Femur (tissue), 1 donor: Measurements from ENCODE around the gene CLEC7A.

Experiments used
- DNase-seq: peaks from one replicate; pipeline ENCODE4 v3.0.0-alpha.2; 2017

The CLEC7A gene

GRCh38 chr12:10130042-10130441 lies at the start of gene CLEC7A:
CLEC7A (minus strand) TSS chr12:10130199; CDS start chr12:10130082, 117 bp downstream.
- no peak for DNase-seq

GRCh38 chr12:10179776-10180181 lies 49.8 kb upstream of the CLEC7A start:
- no peak for DNase-seq

GRCh38 chr12:10178821-10179220 lies 48.8 kb upstream of the CLEC7A start, which contains the start of gene TMEM52B:
TMEM52B (plus strand) TSS chr12:10179032; CDS start chr12:10179575, 543 bp downstream.
- no peak for DNase-seq

GRCh38 chr12:10175846-10176636 lies 46.0 kb upstream of the CLEC7A start:
- no peak for DNase-seq

DNA sequence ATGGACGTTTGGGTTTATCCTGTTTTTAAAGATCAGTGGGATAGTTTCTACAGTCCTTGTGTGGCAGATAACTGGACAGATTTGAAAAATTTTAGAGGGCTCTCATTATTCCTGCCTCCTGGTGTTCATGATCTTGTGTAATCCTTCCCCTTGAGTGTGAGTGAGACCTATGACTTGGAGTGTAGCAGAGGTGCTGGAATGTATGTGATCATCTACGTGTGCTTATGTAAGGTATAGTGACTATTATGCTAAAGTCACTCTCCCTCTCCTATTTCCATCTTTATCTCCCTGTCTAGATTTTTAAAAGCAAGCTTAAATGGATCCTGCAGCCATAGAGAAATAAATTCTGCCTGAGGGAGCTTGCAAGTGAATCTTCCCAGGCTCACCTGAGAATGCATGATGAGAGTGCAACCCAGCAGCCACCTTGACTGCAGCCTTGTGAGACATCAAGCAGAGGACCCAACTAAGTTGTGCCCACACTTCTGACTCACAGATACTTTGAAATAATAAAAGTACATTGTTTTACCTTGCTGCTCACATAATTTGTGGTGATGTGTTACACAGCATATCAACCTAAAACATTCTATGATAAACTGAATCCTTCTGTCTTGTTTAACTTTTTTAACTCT lies 45.1 kb upstream of the CLEC7A start:
- DNase-seq, result no peak

DNA sequence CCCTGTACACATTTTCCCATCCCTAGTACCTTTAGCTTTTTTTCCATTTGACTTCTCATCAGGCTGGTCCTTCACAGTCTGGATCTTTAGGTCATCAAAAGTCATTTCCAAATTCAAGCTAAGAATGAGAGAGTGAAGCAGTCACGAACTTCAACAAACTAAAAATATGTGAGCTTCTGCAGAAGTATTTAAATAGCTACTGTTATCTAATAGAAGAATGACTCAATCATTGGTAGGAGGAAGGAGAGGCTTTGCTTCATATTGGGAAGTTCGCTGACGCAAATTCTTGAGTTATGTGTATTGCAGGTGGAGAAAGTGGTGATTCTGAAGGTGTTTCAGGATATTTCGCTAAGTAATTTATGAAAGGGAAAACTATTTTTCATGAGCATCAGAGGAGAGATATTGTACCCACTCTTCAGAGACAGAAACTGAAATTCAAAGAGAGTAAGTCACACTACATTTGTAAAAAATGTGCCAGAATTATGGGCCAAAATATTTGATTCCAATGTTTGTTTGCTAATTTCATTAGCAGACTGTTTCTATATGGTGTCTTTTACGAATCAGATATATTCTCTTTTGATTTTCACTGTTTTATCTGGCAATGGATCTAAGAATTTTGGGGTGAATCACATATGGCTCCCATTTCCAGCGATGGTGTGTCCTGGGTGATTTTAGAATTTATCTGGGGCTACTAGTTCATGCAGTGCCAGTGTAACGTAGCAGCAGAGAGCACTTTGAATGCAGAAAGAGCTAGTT lies 42.2 kb upstream of the CLEC7A start, which contains the start of gene OLR1:
Gene OLR1 (minus strand): TSS at position 160 of the 756 bp plus-strand sequence. CDS start 55 bp downstream, at position 105.
- no peak for DNase-seq

DNA sequence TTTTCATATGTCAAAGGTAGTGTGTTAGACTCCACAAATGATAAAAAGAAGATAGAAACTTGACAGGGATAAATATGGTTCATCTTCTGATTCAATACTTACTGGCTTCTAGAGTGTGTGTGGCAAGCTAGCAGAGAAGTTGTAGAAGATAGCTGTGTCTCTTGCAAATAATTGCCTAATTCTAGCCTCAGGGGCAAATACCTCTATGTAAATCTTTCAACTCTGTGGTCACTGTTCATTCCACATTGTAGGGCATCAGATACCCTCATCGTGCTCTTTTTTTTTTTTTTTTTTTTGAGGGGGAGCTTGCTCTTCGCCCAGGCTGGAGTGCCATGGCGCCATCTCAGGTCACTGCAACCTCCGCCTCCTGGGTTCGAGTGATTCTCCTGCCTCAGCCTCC lies 40.2 kb upstream of the CLEC7A start:
- DNase-seq, result no peak

DNA sequence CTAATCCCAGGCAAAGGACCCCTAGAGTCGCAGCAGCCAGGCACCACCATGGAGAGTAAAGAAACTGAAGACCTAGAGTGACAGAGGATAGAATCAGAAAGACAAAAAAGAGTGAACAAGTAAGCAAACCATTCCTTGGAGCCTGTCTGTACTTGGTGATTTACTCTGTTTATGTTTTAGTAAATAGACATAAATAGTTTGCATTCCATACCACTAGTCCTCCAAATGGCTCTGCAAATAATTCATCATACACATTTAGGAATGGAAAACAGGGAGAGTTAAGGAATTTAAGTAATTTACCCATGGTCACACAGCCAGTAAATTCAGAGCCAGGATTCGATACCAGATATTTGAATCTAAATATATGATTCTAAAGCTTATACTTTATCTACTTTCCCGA lies 39.1 kb upstream of the CLEC7A start:
- DNase-seq, result no peak

DNA sequence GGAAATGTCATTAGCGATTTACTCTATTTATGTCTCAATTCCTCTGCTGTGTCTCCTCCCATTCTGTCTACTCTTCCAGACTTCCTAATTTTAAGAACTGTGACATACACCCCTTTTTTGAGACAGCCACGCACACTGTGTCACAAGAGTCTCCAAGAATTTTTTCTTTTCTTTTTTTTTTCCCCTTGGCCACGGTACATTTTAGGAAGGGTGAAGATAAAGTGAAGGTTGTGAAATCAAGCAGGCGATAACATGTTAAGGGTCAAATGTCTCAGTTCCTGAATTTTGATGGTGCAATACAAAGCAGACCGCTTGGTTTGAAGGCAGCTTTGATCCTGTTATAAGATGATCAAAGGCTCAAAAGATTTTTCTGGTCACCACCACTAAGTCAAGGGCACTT lies 37.6 kb upstream of the CLEC7A start:
- DNase-seq, result no peak

DNA sequence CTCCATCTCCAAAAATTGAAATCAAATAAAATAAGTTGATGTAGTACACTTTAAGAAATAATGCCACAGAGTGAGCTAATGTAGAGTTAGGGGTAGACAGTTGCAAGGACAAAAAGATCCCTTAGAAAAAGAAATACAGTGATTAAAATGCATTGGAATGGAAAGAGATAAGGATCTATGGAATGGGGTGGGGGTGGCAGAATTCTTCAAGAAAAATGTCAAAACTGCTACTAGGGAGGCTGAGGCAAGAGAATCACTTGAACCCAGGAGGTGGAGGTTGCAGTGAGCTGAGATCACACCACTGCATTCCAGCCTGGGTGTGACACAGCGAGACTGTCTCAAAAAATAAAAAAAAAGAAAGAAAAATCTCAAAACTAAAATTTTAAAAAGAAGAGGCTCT lies 35.4 kb upstream of the CLEC7A start:
- DNase-seq, result no peak

DNA sequence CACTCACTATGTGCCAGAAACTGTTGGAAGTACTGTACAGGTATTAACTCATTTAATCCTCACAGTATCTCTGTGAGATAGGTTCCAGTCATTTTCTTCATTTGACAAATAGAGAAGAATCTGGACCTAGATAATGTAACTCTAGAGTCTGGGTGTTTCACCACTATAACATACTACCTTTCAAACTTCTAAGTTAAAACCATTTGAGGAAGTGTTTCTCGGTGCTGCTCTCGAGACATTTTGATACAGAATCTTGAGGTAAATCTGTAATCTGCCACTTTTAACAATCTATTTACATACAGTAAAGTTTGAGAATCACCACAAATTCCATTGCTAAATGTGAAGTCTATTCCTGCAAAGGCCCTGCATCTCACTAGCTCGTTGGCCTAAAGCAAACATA lies 33.1 kb upstream of the CLEC7A start:
- DNase-seq, result no peak

GRCh38 chr12:10160617-10161385 lies 30.8 kb upstream of the CLEC7A start:
- DNase-seq, result no peak

DNA sequence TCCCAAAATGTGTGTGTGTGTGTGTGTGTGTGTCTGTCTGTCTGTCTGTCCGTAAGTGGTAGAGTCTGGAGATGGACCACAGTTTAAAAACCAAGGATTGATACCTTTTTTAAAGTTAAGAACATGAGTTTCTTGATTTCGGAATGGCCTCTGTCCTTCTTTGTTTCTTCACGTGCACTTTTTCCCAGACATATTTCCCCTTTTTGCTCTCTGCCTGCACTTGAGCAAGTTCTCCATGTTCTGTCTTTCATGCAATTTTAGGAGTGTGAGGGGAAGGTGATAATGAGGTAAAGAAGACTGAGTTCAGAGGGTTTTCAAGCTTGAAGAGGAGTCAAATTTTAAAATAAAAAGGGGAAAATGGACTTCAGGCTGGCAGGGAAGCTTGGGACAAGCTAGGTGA lies 29.3 kb upstream of the CLEC7A start:
- DNase-seq, result no peak

GRCh38 chr12:10158406-10158805 lies 28.4 kb upstream of the CLEC7A start:
- DNase-seq, result no peak

DNA sequence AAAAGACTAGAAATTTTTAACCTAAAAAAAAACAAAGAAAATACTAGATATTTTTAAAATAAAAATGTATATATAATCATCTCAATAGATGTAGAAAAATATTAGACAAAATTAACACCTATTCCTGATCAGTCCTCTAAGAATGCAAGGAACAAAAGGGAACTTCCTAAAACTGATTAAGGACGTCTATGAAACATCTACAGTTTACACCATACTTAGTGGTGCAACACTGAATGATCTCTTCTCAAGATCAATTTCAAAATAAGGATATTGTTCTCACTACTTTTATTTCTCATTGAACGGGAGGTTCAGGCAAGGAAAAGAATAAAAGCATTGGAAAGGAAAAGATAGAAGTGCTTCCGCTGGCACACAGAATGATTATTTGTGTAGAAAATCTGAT lies 26.0 kb upstream of the CLEC7A start:
- DNase-seq, result no peak

DNA sequence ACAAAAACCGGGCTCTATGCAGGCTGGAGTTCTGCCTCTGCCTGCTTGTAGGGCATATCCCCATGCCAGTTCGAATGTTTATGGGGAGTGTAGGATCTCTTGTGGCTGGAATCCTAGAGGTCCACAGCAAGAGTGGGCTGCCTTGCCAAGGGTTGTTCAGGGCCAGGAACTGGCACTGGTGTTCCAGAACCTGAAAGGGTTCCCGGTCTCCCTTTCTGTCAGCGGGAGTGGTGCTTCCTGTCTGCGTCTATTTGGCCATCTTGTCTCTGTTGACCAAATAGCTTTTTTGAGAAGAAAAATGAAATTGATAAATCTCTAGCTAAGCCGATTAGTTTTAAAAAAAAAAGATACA lies 24.1 kb upstream of the CLEC7A start:
- no peak for DNase-seq

DNA sequence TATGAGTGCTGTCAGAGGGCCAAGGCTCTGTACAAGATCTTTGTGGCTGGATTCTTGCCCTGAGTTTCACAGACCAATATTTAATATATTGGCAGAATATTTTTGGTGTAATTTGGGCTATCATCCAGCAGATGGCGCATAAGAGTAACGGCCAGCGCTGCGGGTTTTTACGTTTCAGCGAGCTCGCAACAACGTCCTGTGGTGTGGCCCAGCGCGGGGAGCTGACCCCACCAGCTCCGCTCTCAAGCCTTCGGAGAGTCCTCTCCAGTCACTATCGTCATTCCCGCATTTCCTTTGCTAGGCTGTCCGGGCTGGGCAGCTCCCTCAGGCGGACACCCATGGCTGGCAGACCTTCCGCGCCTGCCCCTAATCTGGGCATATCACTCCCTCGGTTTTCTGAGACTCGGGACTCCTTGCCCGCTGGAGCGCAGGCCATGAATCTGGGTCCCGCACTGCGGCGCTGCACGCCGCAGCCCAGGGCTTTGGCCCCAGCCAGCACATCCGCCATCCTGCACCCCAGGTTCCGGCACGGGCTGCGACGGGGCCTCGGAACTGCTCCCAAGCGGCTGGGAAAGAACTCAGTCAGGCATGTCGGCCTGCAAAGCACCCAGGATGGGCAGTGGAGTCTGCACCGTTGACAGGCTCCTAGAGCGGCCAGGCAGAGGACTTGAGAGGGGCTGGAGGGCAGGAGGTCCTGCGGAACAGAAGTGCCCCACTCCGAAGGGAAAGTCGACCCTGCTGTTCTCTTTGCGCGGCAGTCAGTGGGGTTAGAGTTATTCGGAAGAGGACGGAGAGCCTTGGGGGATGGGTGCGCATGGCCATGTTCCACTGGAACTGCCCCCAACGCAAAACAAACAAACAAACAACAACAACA lies 23.5 kb upstream of the CLEC7A start:
- peak; percentile 79 for DNase-seq

DNA sequence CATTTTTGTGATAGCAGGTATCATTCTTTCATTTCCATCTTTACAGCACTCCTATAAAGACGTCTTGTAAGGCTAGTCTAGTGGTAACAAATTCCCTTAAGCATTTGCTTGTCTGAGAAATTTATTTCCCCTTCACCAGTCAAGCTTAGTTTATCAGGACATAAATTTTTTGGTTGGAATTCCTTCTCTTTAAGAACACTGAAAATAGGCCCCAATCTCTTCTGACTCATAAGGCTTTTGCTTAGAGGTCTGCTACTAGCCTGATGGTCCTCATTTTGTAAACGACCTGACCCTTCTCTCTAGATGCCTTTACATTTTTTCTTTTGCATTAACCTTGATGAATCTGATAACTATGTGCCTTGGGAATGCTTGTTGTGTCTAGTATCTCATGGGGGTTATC lies 21.6 kb upstream of the CLEC7A start:
- DNase-seq, result no peak

GRCh38 chr12:10147714-10148403 lies 17.9 kb upstream of the CLEC7A start:
- DNase-seq, result no peak

DNA sequence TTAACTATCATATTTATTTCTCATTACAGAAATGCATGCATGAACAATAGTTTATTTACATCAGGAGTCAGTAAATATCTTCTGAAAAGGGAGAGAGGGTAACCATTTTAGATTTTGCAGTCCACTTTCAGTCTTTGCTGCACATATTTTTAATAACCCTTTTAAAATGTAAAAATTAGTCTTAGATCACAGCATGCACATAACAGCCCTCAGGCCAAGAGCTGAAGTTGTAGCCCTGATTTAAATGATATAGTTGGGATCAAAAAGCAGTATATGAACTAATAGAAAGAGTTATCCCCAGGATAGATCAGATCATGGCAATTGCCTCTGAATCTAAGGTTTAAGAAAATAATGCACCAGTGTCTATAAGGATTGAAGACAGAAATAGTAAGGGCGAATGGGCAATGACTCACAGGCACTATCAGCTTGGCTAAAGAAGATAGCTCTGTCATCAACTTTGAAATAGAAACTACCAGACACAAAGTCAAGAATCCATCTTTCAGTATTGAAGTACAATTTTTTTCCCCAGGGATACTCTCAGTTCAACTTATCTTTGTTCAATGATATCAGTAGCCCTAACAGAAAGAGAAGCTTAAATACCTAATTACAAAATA lies 13.1 kb upstream of the CLEC7A start:
- no peak for DNase-seq

GRCh38 chr12:10140001-10140400 lies 10.0 kb upstream of the CLEC7A start:
- DNase-seq, result peak; percentile 60
